ENCODE data around the gene TOMM20. TPM values are rescaled to one million over a fixed set of nuclear protein-coding genes. Genes with fewer than 3 reads are reported as not detected.
A peak's percentile ranks its signal among the peaks of the same experiment; 100 is the strongest.

TOMM20 gene
- total RNA-seq, 1 experiment from 2014 or later, result 309 TPM

DNA sequence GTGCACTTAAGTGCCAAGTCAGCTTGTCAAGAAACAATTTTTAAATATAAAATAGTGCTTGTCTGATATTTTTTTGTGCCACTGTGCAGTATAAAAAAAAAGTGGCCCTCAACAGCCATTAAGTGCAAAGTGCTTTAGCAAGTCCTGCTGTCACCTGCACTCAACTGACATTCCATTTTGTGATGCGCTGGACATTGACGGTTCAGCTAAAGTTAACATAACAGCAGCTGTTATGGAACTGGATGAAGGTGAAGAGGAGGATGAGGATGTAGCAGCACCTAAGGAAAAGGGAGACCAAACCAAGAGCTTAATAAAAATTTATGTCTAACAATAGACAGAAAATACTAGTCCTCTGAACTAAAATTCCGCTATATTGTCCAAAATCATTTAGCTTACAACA, 39.7 kb upstream of the TOMM20 start:
- no peak overlapping the region for H3K4me3 Mint-ChIP-seq (ENCODE audit: unreplicated experiment)
- POLR2A ChIA-PET, result interaction anchor here (0.7 to 1.8 kb wide), 6 partner anchors 9 to 199 kb away, joined by 3 to 6 read pairs (median 4); partner anchors contain the start of genes TBCE and TOMM20
- H3K27me3 Mint-ChIP-seq (ENCODE audit: insufficient read depth, unreplicated experiment), result no peaks in the 10 kb centered on the region
- DNase-seq (ENCODE audit: unreplicated experiment), result no peak
- intact Hi-C loops (cut with micrococcal nuclease), result loop anchor here (10.0 kb wide), 1 partner anchor 694 kb away; the partner anchor contains the start of gene TARBP1
- H3K27ac Mint-ChIP-seq (ENCODE audit: low read depth, unreplicated experiment), result peak overlapping the region; percentile 13
- CTCF ChIA-PET, result interaction anchor here (0.5 to 0.7 kb wide), 2 partner anchors 15 to 284 kb away, joined by 3 read pairs; no protein-coding TSS in a partner anchor
- TF ChIP-seq, protein P1, sequence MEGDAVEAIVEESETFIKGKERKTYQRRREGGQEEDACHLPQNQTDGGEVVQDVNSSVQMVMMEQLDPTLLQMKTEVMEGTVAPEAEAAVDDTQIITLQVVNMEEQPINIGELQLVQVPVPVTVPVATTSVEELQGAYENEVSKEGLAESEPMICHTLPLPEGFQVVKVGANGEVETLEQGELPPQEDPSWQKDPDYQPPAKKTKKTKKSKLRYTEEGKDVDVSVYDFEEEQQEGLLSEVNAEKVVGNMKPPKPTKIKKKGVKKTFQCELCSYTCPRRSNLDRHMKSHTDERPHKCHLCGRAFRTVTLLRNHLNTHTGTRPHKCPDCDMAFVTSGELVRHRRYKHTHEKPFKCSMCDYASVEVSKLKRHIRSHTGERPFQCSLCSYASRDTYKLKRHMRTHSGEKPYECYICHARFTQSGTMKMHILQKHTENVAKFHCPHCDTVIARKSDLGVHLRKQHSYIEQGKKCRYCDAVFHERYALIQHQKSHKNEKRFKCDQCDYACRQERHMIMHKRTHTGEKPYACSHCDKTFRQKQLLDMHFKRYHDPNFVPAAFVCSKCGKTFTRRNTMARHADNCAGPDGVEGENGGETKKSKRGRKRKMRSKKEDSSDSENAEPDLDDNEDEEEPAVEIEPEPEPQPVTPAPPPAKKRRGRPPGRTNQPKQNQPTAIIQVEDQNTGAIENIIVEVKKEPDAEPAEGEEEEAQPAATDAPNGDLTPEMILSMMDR (IDR thresholded peaks at IDR 0.05; ENCODE audit: unreplicated experiment), result no peak
- H3K36me3 Mint-ChIP-seq (ENCODE audit: insufficient read depth, unreplicated experiment), result peaks cover 85% of the 10 kb centered on the region
- no peaks in the 10 kb centered on the region for H3K9me3 Mint-ChIP-seq (ENCODE audit: unreplicated experiment)
- H3K4me1 Mint-ChIP-seq (ENCODE audit: insufficient read depth, unreplicated experiment), result no peaks in the 10 kb centered on the region
- BruUV-seq (replicated peaks), result no TSS peak

DNA sequence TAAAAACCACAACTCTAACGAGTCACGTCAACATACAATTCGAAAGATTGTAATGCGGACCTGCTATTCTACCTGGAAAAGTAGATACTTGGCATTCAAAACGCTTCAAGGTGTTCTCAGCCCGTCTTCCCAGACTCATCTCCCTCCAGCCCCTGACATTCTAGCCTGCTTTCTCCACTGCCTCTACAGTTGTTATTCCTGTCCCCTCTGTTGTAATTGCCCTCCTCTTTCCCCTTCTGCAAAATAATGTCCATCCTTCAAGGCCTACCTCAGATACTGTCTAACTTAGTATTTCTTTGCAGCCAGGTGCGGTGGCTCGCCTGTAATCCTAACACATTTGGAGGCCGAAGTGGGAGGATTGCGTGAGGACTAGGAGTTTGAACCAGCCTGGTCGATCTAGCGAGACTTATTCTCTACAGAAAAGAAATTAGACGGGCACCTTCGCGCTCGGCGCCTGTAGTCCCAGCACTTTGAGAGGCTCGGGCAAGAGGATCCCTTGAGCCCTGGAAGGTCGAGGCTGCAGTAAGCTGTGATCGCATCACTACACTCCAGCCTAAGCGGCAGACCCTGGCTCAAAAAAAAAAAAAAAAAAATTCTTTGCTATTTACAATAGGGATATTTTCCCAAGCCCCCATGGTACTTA, 33.2 kb upstream of the TOMM20 start:
- BruUV-seq (replicated peaks), result TSS peak; percentile 80
- Mint-ChIP-seq H3K36me3 (ENCODE audit: insufficient read depth, unreplicated experiment) (peaks cover 21% of the 10 kb centered on the region), H3K27me3 (ENCODE audit: insufficient read depth, unreplicated experiment) (no peaks in the 10 kb centered on the region), H3K27ac (ENCODE audit: low read depth, unreplicated experiment) (peak overlapping the region; percentile 95), H3K4me3 (ENCODE audit: unreplicated experiment) (peak overlapping the region; percentile 84), H3K9me3 (ENCODE audit: unreplicated experiment) (no peaks in the 10 kb centered on the region), H3K4me1 (ENCODE audit: insufficient read depth, unreplicated experiment) (peaks cover 14% of the 10 kb centered on the region)
- POLR2A ChIA-PET, result interaction anchor here (0.6 to 7.8 kb wide), 44 partner anchors 10 to 1786 kb away, joined by 3 to 131 read pairs (median 8); partner anchors contain the start of genes B3GALNT2, COA6, TARBP1 and TBCE
- TF ChIP-seq, protein P1 (IDR thresholded peaks at IDR 0.05; ENCODE audit: unreplicated experiment), result no peak
- intact Hi-C loops (cut with micrococcal nuclease), result loop anchor here (1.0 to 10.0 kb wide), 4 partner anchors 58 to 687 kb away; partner anchors contain the start of genes ARID4B, GGPS1 and TARBP1
- no peak for DNase-seq (ENCODE audit: unreplicated experiment)
- CTCF ChIA-PET, result interaction anchor here (0.5 to 1.6 kb wide), 6 partner anchors 11 to 436 kb away, joined by 3 to 7 read pairs (median 4); no protein-coding TSS in a partner anchor

DNA sequence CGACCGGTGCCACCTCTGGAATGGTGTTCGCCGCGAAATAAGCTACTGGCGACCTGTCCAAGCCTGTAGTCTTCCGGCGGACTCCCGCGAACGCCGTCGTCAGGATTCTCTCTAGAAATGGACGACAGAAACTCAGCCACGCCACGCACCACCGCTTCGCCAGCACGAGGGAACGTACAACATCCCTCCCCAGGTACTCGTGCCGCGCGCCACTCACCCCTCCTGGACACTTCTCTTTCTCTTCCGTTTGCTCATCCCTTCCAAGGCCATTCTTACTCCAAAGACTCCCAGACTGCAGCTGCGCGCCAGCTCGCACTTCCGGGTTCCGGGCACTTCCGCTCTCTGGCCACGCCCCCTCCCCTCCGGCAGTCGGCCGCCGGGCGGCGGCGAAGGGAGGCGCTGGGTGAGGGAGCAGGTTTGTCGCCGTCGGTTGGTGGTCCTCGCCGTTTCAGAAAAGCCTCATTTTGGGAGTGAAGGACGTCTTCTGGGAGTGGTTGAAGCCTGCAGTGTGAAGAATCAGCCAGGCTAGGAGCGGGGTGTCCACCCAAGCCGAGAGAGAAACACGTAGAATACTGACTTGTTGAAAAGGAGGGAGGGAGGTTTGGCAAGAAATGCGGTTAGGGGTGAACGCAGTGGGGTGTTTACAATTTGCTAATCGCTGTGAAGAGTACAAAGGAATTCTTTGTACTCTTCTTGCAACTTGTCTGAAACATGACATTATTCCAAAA, 32.5 kb upstream of the TOMM20 start, which contains the start of gene RBM34:
Gene RBM34 (minus strand): TSS at position 294 of the 728 bp plus-strand sequence. CDS start 24 bp downstream, at position 270.
- Mint-ChIP-seq H3K9me3 (ENCODE audit: unreplicated experiment) (no peaks in the 10 kb centered on the region), H3K36me3 (ENCODE audit: insufficient read depth, unreplicated experiment) (peaks cover 16% of the 10 kb centered on the region), H3K27me3 (ENCODE audit: insufficient read depth, unreplicated experiment) (no peaks in the 10 kb centered on the region), H3K4me3 (ENCODE audit: unreplicated experiment) (peak within 1 kb of the TSS; percentile 84), H3K4me1 (ENCODE audit: insufficient read depth, unreplicated experiment) (peaks cover 14% of the 10 kb centered on the region), H3K27ac (ENCODE audit: low read depth, unreplicated experiment) (peak within 1 kb of the TSS; percentile 95)
- peak; percentile 97 for DNase-seq (ENCODE audit: unreplicated experiment)
- TF ChIP-seq, protein P1 (IDR thresholded peaks at IDR 0.05; ENCODE audit: unreplicated experiment), result no peak
- intact Hi-C loops (cut with micrococcal nuclease), result loop anchor here (1.0 to 10.0 kb wide), 4 partner anchors 57 to 686 kb away; partner anchors contain the start of genes ARID4B, GGPS1 and TARBP1
- CTCF ChIA-PET, result interaction anchor here (0.5 to 3.5 kb wide), 10 partner anchors 12 to 435 kb away, joined by 3 to 15 read pairs (median 4); no protein-coding TSS in a partner anchor
- BruUV-seq (replicated peaks), result no TSS peak
- POLR2A ChIA-PET, result interaction anchor here (0.5 to 7.8 kb wide), 62 partner anchors 10 to 1786 kb away, joined by 3 to 131 read pairs (median 6); partner anchors contain the start of genes ARID4B, B3GALNT2, COA6 and GGPS1
